Neural cell (in vitro differentiated cells): ENCODE data around the gene RAB11FIP5. TPM values are rescaled to one million over a fixed set of nuclear protein-coding genes. Genes with fewer than 3 reads are reported as not detected.

ENCODE experiments used
- H2AFZ ChIP-seq: fragments of 200-600, 300-800 bp; sonication (generic), shearing (Covaris generic); 2 replicates; pipeline ENCODE4 v1.6.0; 2014; ENCODE audit warnings: low read depth, mild to moderate bottlenecking, antibody characterized with exemption, low read length, moderate library complexity
- H3F3A ChIP-seq: fragments of 200-600 bp; shearing (Covaris generic); 2 replicates; pipeline ENCODE4 v1.6.1; 2016; ENCODE audit warnings: mild to moderate bottlenecking, moderate library complexity, mixed read lengths, antibody characterized with exemption, low read length; ENCODE audit not compliant: insufficient read depth, poor library complexity, severe bottlenecking
- H3K27ac ChIP-seq: fragments of 200-600, 300-800 bp; sonication (generic), shearing (Covaris generic); 2 replicates; pipeline ENCODE4 v1.5.1; 2014; ENCODE audit warnings: mild to moderate bottlenecking, low read length, moderate library complexity
- H3K27me3 ChIP-seq: fragments of 300-800, 200-600 bp; sonication (generic), shearing (Covaris generic); 2 replicates; pipeline ENCODE4 v1.6.0; 2014; ENCODE audit warnings: mild to moderate bottlenecking, low read depth, low read length, moderate library complexity; ENCODE audit not compliant: insufficient read depth
- H3K36me3 ChIP-seq: fragments of 300-800, 200-600 bp; sonication (generic), shearing (Covaris generic); 2 replicates; pipeline ENCODE4 v1.5.1; 2014; ENCODE audit warnings: mild to moderate bottlenecking, antibody characterized with exemption, low read length, moderate library complexity; ENCODE audit not compliant: insufficient read depth
- H3K4me2 ChIP-seq: fragments of 300-800, 200-600 bp; sonication (generic), shearing (Covaris generic); 2 replicates; pipeline ENCODE4 v1.6.0; 2014; ENCODE audit warnings: mild to moderate bottlenecking, low read length
- H3K4me3 ChIP-seq: fragments of 300-800, 200-600 bp; sonication (generic), shearing (Covaris generic); 2 replicates; pipeline ENCODE4 v1.5.1; 2014; ENCODE audit warnings: mild to moderate bottlenecking, low read length, moderate library complexity
- H3K79me2 ChIP-seq: fragments of 200-600 bp; shearing (Covaris generic); replicated peaks from 2 replicates; pipeline ENCODE4 v1.6.0; 2014; ENCODE audit warnings: mild to moderate bottlenecking, low read length, moderate library complexity; ENCODE audit not compliant: insufficient read depth
- H3K9ac ChIP-seq: fragments of 300-800, 200-600 bp; sonication (generic), shearing (Covaris generic); 2 replicates; pipeline ENCODE4 v1.6.1; 2016; ENCODE audit warnings: mild to moderate bottlenecking, low read length, mixed read lengths
- H3K9me2 ChIP-seq: fragments of 200-600 bp; shearing (Covaris generic); 2 replicates; pipeline ENCODE4 v1.6.1; 2016; ENCODE audit warnings: mild to moderate bottlenecking, low read length, mixed read lengths; ENCODE audit not compliant: insufficient read depth
- H3K9me3 ChIP-seq: fragments of 200-600, 300-800 bp; sonication (generic), shearing (Covaris generic); 2 replicates; pipeline ENCODE4 v1.6.1; 2016; ENCODE audit warnings: mild to moderate bottlenecking, mixed run types, low read length, moderate library complexity, mixed read lengths
- H4K20me1 ChIP-seq: fragments of 200-600 bp; shearing (Covaris generic); 2 replicates; pipeline ENCODE4 v1.6.1; 2016; ENCODE audit warnings: mild to moderate bottlenecking, mixed run types; ENCODE audit not compliant: insufficient read depth
- CTCF ChIP-seq: fragments of 450-650 bp; IDR thresholded peaks from 2 replicates; pipeline ENCODE4 v1.5.1; 2014; ENCODE audit warnings: antibody characterized with exemption, mild to moderate bottlenecking, moderate library complexity; ENCODE audit not compliant: poor library complexity, severe bottlenecking
- EZH2 ChIP-seq: fragments of 200-600, 300-800 bp; shearing (Covaris generic), sonication (generic); IDR thresholded peaks from 2 replicates; pipeline ENCODE4 v1.6.1; 2014; ENCODE audit warnings: antibody characterized with exemption, low read length, borderline replicate concordance, mild to moderate bottlenecking; ENCODE audit not compliant: insufficient read depth, poor library complexity, severe bottlenecking
- POLR2AphosphoS5 ChIP-seq: IDR thresholded peaks from 2 replicates; pipeline ENCODE4 v1.6.1; 2012
- RAD21 ChIP-seq: fragments of 450-650 bp; conservative IDR thresholded peaks from 2 replicates; pipeline ENCODE4 v1.6.1; 2014; ENCODE audit warnings: antibody characterized with exemption, mild to moderate bottlenecking, moderate library complexity
- SMC3 ChIP-seq: fragments of 450-650 bp; conservative IDR thresholded peaks from 2 replicates; pipeline ENCODE4 v1.6.1; 2014; ENCODE audit warnings: antibody characterized with exemption, mild to moderate bottlenecking, moderate library complexity; ENCODE audit not compliant: poor library complexity
- TAF1 ChIP-seq: IDR thresholded peaks from 2 replicates; pipeline ENCODE4 v1.6.1; 2012; ENCODE audit warnings: low read depth
- polyA plus RNA-seq: library from polyadenylated mRNA; depleted of rRNA; stranded (reverse); fragments of >200 nt; gene quantifications from 2 replicates; pipeline ENCODE4 v1.2.3, GENCODE V29; 2014

The RAB11FIP5 gene
- polyA plus RNA-seq, 1 donor from 2014 or later: 2.6 TPM

GRCh38 chr2:73050121-73050545, 62.6 kb downstream of the RAB11FIP5 start:
- Histone ChIP-seq H3K79me2 (no peaks in the 10 kb centered on the region), H3K4me3 (no peak overlapping the region), H4K20me1 (no peaks in the 10 kb centered on the region), H3K9me3 (no peaks in the 10 kb centered on the region), H3K36me3 (no peaks in the 10 kb centered on the region), H3K27ac (no peak overlapping the region), H3K4me2 (no peak overlapping the region), H3K27me3 (no peaks in the 10 kb centered on the region), H3F3A (no peaks in the 10 kb centered on the region), H3K9ac (no peak overlapping the region), H3K9me2 (no peaks in the 10 kb centered on the region), H2AFZ (no peak overlapping the region)
- TF ChIP-seq POLR2AphosphoS5: no peak
- TF ChIP-seq SMC3: no peak

- H3K9me2 ChIP-seq: no peaks in the 10 kb centered on the region
- H3K27ac ChIP-seq: no peak overlapping the region
- no peaks in the 10 kb centered on the region for H3K9me3 ChIP-seq
- no peak overlapping the region for H3K4me3 ChIP-seq
- H4K20me1 ChIP-seq: no peaks in the 10 kb centered on the region
- H2AFZ ChIP-seq: no peak overlapping the region
- H3K36me3 ChIP-seq: no peaks in the 10 kb centered on the region
- no peaks in the 10 kb centered on the region for H3F3A ChIP-seq
- TF ChIP-seq SMC3 (no peak), EZH2 (no peak), RAD21 (no peak), TAF1 (no peak)
- H3K27me3 ChIP-seq: no peaks in the 10 kb centered on the region
- no peak overlapping the region for H3K4me2 ChIP-seq
- no peaks in the 10 kb centered on the region for H3K79me2 ChIP-seq
- no peak overlapping the region for H3K9ac ChIP-seq
Observed at GRCh38 chr2:73043929-73044832, 68.6 kb downstream of the RAB11FIP5 start.

GRCh38 chr2:73043276-73043675, 69.5 kb downstream of the RAB11FIP5 start:
- no peak for TF ChIP-seq CTCF
- no peak overlapping the region for H3K9ac ChIP-seq
- no peaks in the 10 kb centered on the region for H3K27me3 ChIP-seq
- H3K4me3 ChIP-seq: no peak overlapping the region
- H3K4me2 ChIP-seq: no peak overlapping the region
- no peaks in the 10 kb centered on the region for H3F3A ChIP-seq
- H2AFZ ChIP-seq: no peak overlapping the region
- H4K20me1 ChIP-seq: no peaks in the 10 kb centered on the region
- H3K9me3 ChIP-seq: no peaks in the 10 kb centered on the region
- H3K79me2 ChIP-seq: no peaks in the 10 kb centered on the region
- H3K36me3 ChIP-seq: no peaks in the 10 kb centered on the region
- H3K27ac ChIP-seq: no peak overlapping the region
- no peaks in the 10 kb centered on the region for H3K9me2 ChIP-seq
